ENCODE measurements around the gene MEOX2. TPM values are rescaled to one million over a fixed set of nuclear protein-coding genes. Genes with fewer than 3 reads are reported as not detected.

The MEOX2 gene
- total RNA-seq = 10 to 100 TPM; 31.7 to 38.2 TPM
- long read RNA-seq, donor 1, transcript MEOX2-201 (3 exons, 2,500 nt) = major isoform, 13 of 18 reads
- long read RNA-seq, donor 1, partial matches to known transcripts = 3 of 18 reads
- long read RNA-seq, donor 1, other reads (novel, unspliced or antisense) = 2 of 18 reads
- long read RNA-seq, donor 2, transcript MEOX2-201 (3 exons, 2,500 nt) = major isoform, 44 of 50 reads
- long read RNA-seq, donor 2, partial matches to known transcripts = 4 of 50 reads
- long read RNA-seq, donor 2, other reads (novel, unspliced or antisense) = 2 of 50 reads

GRCh38 chr7:15686295-15686956 lies at the start of gene MEOX2:
MEOX2 (minus strand) TSS chr7:15686683; CDS start chr7:15686402, 281 bp downstream.
- intact Hi-C loops (cut with DNase I) = loop anchor here in 1 of 2 donors (5.0 kb wide), 1 partner anchor 376 kb away; no protein-coding TSS in a partner anchor
- DNase-seq (ENCODE audit: low spot score) = peak; percentile 95

DNA sequence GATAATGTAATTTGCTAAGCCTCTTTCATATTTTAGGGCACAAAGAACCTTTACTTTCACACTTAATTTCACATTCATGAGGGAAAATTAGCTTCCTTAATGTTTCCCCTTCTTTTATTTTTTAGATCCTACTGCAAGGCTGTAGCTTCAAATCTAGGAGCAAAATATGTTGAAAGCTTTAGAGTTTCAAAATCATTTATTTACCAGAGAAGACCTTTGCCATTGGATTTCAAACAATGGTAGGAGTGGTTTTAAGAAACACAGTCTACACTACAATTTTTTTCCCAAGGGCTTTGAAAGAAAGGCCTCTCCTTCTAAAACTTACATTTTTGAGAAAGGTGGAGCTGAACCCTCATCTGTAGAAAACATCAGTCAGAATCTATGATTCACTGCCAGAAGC lies 43.3 kb upstream of the MEOX2 start:
- intact Hi-C loops (cut with DNase I) = no loop called here
- no peak for DNase-seq (ENCODE audit: low spot score)

DNA sequence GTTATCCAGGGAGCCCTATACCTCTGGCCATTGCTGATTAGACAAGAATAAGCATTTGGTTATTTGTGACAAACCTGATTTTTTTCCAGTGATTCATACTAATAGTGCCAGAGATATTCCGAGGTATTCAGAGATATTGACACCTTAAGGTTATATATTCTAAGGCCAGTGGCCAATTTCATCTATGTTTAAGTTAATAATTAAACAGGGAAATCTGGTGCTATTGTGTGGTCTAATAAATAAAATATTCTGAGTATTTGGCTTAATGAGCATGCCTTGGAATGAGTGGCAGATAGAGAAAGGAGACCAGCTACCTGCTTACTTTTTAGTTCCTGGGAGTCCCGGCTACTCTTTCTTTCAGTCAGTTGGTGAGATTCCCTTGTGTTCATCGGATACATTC lies 38.6 kb upstream of the MEOX2 start:
- intact Hi-C loops (cut with DNase I) = no loop called here
- no peak for DNase-seq (ENCODE audit: low spot score)

- intact Hi-C loops (cut with DNase I) = no loop called here
These were observed 37.4 kb upstream of the MEOX2 start for GRCh38 chr7:15723841-15724240.

DNA sequence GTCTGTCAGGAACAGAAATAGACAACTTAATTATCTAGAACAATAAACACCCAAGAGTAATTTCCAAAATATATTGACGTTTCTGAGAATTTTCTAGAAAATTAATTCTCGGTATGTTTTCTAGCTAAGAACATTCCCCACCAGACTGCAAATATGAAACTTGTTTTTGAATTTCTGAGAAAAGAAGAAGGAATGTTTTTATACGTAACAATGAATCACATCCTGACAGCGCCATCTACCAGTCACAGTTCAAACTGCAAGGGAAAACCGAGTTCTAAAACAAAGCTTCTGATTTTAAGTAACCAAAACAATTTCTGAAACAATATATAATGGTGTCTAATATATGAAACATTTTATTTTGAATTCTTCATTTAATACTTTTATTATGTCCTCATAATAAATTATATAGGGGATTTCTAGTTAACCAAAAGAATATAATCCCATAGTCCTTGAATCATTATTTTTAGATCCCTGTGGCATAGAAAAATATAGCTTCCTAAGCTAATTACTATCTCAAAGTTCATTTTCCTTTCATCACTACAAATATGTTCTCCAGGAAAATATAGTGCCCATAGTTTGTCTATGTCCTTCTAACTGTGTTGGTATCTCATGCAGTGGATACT lies 34.5 kb upstream of the MEOX2 start:
- DNase-seq (ENCODE audit: low spot score) = no peak
- intact Hi-C loops (cut with DNase I) = no loop called here

More at GRCh38 chr7:15723841-15724240, 37.4 kb upstream of the MEOX2 start:
- no peak for DNase-seq (ENCODE audit: low spot score)

DNA sequence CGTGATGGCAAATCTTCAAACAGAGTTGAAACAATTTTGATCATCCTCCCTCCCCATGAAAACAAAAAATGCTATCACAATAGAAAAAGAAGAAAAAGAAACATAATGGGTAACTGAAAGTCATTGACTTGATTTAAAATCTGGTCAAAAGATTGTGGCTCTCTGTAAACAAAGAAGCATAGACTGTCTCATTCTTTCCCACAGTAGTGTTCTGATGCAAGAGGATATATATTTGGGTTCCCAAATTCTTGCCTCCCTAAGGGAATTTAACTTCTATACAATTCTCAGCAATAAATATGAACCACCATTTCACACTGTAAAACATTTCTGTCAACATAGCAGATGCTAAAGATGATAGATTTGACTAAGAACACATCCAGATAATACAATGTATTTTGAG lies 32.8 kb upstream of the MEOX2 start:
- intact Hi-C loops (cut with DNase I) = no loop called here
- no peak for DNase-seq (ENCODE audit: low spot score)

GRCh38 chr7:15715435-15715834 lies 29.0 kb upstream of the MEOX2 start:
- DNase-seq (ENCODE audit: low spot score) = no peak
- intact Hi-C loops (cut with DNase I) = no loop called here

DNA sequence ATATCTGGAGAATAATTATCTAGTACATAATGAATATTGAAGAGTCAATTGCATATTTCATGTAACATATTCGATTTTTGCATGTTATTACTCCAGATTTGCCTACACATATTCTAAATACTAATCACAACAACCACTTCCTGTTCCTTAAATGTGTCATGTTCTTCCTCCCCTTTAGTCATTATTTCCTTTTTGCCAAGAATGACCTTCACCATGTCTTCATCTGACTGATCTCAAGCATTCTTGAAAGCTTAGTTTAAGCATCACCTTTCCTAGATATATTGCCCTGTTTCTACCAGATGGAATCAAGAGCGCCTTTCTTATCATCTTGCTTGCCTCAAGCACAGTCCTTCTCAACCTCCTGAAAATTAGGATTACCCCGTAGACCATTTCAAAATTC lies 23.5 kb upstream of the MEOX2 start:
- no peak for DNase-seq (ENCODE audit: low spot score)
- intact Hi-C loops (cut with DNase I) = no loop called here

- DNase-seq (ENCODE audit: low spot score) = no peak
- intact Hi-C loops (cut with DNase I) = no loop called here
These were observed 21.1 kb upstream of the MEOX2 start for GRCh38 chr7:15707570-15707969.

GRCh38 chr7:15703732-15704131 lies 17.2 kb upstream of the MEOX2 start:
- intact Hi-C loops (cut with DNase I) = no loop called here
- no peak for DNase-seq (ENCODE audit: low spot score)

DNA sequence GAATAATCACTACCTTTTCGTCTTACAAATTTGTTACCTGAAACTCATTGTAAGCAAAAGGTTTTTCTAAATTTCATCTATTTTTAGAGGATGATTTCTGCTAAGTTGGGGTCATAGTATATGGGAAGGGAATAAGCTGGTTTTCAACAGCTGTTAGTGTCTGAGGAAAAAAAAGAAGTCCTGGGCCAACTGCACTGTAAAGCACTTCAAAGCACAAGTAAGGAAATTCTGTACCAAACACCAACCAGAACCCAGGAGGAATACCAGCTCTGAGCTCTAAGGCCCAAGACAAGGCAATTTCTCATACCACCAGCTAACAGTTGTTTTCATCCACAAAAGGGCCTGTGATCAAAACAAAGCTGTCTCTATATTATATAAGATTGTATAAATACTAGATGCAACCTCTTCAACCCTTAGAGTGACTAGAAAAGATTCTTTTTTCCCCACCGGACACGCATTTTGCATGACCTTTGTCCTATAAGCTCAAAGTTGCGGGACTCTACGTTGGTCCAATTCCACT lies 6.1 kb upstream of the MEOX2 start:
- DNase-seq (ENCODE audit: low spot score) = no peak
- intact Hi-C loops (cut with DNase I) = no loop called here

DNA sequence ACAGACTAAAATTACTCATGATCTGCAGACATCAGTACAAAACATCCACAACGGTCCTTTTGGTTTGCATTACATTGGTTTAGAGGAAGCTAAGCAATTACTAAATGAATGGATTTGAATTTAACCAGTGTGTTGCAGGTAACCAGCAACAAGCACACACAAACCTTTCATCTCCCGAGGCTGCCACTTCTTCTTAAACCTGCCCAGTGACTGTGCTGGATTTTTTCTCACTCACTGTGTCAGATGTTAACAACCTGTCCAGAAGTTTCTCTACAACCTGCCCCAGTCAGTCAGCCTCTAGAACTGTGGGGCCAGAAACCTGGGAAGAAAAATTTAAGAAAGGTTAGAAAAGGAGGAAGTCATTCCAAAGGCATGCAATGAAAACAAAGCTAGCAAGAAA lies 2.4 kb upstream of the MEOX2 start:
- no peak for DNase-seq (ENCODE audit: low spot score)
- intact Hi-C loops (cut with DNase I) = loop anchor here in 1 of 2 donors (5.0 kb wide), 1 partner anchor 373 kb away; no protein-coding TSS in a partner anchor

DNA sequence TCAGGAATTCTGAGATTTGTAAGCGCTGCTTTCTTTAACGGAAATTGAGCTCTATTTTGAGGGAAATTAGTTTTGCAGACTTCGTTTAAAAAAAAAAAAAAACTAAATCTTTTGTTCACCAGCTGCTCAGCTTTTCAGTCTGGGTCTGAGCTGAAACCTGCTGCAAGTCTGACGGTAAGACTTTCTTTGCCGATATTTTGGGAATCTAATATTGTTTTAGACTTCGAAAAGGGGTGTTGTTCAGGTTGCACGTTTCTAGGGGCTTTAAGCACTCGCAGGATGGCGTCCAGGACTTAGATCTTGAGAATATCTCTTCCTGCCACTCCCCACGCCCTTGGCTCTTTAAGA lies 1.8 kb upstream of the MEOX2 start:
- peak; percentile 57 for DNase-seq (ENCODE audit: low spot score)
- intact Hi-C loops (cut with DNase I) = loop anchor here in 1 of 2 donors (5.0 kb wide), 1 partner anchor 374 kb away; no protein-coding TSS in a partner anchor

DNA sequence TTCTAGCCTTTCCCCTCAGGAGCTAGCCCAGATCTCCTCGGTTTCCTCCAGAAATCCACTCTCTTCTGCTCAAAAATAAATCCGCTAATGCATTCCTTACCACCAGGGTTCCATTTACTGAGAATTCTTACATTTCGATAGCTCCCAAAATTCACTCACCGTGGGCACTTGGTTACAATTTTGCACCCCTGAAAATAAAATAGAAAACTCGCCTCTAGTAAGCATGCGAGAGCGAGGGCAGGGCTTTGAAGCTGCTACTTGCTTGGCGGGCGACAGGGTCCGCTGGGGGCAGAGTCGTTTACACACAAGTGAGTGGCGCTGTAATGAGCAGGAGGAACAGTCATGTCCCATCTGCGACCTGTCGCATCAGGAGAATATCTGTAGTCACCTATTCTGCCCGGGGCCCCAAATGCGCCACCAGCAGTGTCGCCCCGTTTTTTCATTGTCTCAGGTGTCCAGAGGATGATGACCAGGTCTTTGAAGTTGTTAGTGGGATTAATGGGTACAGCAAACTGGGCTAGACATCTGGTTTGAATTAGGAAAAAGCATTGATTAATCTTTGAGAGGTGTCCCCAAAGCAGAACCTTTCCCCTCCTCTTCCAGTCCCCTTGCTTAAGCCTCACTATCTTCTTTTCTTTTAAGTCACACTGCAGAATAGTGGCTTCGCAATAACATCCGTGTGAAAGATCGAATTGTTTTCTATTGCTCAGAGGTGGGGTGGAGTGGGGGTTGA lies 1.2 kb upstream of the MEOX2 start:
- intact Hi-C loops (cut with DNase I) = loop anchor here in 1 of 2 donors (5.0 kb wide), 1 partner anchor 375 kb away; no protein-coding TSS in a partner anchor
- peak; percentile 67 for DNase-seq (ENCODE audit: low spot score)

- intact Hi-C loops (cut with DNase I) = loop anchor here in 1 of 2 donors (5.0 kb wide), 1 partner anchor 375 kb away; no protein-coding TSS in a partner anchor
These were observed 568 bp upstream of the MEOX2 start for GRCh38 chr7:15686957-15687545.

DNA sequence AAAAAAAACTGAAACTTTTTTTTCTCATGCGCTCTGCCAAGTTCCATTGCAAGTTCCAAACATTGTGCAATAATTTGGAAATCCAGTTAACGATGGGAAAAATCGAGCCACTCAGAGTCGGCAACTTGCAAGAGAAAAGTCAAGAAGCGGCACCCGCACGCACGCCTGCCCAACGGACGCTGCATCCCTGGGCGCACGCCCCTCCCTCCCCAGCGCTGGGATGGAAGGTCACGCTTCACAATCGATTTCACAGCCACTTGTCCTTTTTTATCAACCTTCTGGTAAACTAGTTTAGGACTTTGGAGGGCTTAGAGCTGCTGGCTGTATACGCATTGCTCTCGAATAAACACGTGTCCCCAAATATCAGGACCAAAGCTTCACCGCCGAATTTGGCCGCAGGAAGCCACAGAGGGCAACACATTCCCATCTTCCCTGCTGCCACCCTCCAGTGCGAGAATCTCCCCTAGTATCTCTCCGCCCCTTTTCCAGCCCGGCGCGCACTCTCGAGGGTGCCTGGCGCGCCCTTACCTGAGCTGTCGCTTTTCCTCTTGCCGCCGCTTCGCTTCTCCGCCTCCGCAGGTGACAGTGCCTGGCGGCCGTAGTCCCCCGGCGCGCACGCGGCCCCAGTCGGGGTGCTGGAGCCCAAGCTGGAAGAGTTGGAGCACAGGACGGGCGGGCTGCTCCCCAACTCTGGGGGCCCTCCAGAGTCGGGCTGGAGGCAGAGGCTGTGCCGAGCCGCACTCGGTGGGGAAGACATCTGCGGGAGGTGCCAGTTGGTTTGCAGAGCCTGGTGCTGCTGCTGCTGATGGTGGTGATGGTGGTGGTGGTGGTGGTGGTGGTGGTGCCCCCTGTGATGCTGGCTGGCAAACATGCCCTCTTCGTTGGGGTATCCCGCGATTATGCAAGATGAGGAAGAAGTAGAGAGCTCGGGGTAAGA lies 857 bp downstream of the MEOX2 start:
- intact Hi-C loops (cut with DNase I) = loop anchor here in 1 of 2 donors (5.0 kb wide), 1 partner anchor 377 kb away; no protein-coding TSS in a partner anchor
- peak; percentile 90 for DNase-seq (ENCODE audit: low spot score)

More at GRCh38 chr7:15686957-15687545, 568 bp upstream of the MEOX2 start:
- DNase-seq (ENCODE audit: low spot score) = peak; percentile 54

GRCh38 chr7:15684871-15685270 lies 1.6 kb downstream of the MEOX2 start:
- no peak for DNase-seq (ENCODE audit: low spot score)
- intact Hi-C loops (cut with DNase I) = loop anchor here in 1 of 2 donors (5.0 kb wide), 1 partner anchor 377 kb away; no protein-coding TSS in a partner anchor

Data from posterior vena cava (tissue), 2 donors.